Measurements from ENCODE around the gene HS3ST3A1. TPM values are rescaled to one million over a fixed set of nuclear protein-coding genes. Genes with fewer than 3 reads are reported as not detected.
A peak's percentile ranks its signal among the peaks of the same experiment; 100 is the strongest.
"Not testable (repeated sequence)": the region's sequence is repeated elsewhere in the genome, so short reads cannot be mapped to it uniquely, and the experiment has no call there.

The HS3ST3A1 gene
- polyA plus RNA-seq, 5 donors = 3.7 to 9.1 (median 5.3) TPM

DNA sequence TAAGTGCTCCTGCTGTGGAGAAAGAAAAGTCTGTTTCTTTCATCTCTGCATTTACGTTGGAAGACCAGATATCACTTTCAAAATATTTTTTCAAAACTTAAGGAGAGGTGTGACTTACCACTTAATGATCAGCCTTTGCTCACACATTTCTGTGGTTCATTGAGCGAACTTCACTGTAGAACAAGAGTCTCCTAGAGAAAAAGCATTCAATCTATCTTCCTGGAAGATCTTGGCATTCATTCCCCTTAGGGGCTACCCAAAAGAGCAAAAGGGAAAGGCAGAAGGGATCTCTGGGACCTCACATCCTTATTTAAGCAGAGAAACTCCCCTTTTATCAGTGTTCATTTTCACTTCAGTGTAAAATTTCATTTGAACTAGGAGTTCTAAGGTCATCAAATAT is 61.2 kb downstream of the HS3ST3A1 start:
- no peak for DNase-seq

DNA sequence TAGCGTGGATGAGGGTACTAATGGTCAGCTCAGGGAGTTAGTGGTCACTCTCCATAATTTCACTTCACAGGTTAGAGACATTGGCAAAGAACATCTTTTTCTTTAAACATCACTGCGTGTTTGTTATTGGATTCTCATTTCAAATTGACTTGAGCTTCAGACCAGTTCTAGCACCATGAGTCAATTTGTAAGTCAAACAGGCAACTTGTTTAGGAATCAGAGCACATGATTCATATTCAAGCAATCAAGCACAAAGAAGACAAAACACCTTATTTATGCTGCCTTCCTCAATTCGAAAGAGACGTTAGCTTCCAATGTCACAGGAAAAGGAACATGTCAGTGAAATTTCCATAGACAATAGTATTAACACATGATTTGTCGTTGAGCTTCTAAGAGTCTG is 62.3 kb downstream of the HS3ST3A1 start:
- DNase-seq = no peak

DNA sequence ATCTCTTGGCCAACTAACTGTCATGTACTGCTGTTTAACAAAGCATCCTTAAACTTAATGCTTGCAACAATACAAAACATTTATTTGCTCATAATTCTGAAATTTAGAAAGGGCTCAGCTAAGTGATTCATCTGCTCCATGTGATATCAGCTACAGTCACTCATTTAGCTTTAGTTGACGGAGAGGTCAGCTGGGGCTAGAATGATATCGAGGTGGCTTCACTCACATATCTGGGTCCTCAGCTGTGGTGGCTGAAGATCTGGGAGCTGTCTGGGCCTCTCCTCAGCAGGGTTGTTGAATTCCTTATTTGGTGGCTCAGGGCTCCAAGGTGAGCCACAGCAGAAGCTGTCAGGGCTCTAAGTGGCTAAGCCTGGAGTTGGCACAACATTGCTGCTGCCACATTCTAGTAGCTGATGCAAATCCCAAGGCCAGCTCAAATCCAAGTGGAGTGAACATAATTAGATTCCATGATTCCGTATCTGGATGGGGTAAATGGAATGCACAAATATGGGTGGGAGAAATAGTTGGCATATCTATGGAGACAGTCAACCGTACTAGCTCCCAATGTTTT is 62.8 kb downstream of the HS3ST3A1 start:
- DNase-seq = no peak

DNA sequence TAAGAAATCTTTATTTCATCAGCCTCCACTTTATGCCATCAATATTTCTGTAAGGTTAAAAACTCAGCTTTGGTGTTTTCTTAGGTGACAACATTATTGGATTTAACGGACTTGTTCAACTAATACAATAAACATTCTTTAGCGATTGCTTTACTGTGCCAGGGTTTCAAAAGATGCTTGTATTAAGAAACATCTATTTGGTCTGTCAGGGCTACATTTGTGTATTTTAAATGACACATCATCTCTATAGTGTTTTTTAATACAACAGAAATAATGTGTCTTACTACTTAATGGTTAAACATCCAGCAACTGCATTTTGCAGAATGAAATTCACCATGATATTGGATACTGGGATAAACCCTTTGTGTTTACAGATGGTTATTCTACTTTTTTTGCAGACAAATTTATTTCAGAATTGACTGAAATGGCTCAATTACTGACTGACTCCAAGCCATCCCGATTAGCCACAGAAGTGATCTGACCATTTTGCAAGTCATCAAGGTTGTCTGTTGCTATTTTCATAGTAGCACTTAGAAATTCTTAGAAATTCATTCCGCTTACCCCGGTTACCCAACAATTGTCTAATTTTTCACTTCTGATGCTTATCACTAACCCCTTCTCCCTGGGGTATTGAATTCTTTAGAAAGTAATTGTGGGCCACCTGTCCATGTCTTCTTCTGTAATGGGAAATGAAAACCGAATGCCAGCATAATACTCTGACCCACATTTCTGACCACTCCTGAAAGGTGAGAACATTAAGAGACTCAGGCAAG is 63.7 kb downstream of the HS3ST3A1 start:
- no peak for DNase-seq

DNA sequence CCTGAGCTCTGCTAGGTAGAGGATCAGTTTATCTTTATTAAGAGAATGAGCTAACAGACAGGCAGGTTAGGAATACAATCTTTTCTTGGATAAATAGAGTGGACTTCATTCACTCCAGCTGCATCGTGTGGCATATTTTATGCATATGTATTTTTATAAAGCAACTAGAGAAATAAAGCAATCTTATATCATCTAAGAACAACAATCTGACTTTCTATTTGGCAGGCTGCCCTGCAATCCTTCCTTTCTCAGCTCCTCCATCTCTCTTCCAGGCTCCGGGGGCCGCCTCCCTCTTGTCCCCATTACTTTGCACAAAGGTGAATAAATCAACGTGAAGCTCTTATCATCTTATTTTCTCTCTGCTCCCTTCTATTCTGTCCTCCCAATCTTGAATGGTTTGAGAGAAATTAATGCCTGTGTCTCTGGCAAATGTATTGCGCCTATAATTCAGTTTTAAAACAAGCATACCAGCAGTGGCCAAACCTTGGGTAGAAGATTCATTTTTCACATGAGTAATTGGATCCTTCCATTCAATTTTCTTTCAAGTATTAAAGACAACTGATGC is 64.5 kb downstream of the HS3ST3A1 start:
- no peak for DNase-seq

DNA sequence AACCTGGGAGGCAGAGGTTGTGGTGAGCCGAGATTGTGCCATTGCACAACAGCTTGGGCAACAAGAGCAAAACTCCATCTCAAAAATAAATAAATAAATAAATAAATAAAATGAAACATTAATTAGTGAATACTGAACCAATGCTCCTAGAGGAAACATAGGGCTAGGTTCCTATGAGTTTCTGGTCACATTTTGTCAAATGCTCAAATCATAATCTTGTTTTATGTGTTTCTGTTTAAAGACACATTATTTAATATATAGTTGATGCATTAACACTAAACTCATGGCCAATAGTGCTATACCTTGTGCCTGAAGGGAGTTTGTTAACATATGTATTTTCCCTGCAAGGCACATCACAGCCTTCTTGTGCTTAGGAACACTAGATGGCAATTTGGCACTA is 66.8 kb downstream of the HS3ST3A1 start:
- no peak for DNase-seq

DNA sequence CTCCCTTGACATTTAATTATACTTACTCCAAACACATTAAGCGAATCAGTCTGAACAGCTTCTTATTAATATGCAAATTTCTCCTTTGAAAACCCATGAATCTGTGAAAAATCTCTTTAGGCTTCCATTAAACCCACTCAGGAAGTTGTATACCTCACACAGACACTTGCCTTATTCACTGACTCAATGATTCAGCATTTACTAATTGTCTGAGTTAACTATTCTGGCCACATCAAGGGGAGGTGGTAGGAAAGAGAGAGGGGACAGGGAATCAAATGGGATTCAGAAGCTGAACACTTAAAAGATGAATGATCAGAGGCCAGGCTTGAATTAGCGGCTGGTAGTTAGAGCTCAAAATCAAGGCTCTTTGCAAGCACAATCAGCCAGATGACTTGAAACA is 70.0 kb downstream of the HS3ST3A1 start:
- DNase-seq = no peak

DNA sequence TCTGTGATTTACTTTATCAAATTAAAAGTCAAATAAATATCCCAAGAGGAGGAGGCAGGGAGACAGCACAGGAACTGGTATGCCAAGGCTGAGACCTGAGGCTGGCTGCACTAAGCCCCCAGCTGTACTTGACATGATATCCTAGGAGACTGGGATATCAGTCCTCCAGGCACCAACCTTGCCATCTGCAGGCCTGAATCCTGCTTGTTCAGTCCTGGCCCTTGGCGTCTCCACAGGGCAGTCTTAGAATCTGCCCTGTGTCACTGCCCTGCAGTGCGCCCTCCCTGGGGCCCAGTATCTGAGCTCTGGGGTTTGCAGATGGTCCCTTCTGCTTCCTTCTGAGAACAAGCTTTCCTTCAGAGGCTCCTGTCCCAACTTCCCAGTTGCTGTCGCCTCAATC is 75.9 kb downstream of the HS3ST3A1 start:
- no peak for DNase-seq

DNA sequence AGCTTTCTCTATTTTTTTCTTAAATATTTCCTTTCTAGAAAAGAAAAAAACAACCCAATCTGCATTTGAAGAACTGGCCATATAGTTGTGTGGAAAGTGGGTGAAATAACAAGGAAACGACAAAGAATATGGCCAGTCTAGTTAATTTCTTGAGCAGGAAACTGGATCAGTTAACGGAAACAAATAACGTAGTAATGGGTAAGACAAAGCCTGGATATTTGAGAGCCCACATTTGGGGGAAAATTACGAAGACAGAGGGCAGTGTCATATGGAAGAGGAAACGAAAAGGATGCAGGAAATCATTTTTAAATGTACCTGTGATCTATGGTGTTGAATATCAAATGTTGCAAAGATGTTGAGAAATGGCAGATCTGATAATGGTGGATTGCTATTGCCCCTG is 78.6 kb downstream of the HS3ST3A1 start:
- no peak for DNase-seq

DNA sequence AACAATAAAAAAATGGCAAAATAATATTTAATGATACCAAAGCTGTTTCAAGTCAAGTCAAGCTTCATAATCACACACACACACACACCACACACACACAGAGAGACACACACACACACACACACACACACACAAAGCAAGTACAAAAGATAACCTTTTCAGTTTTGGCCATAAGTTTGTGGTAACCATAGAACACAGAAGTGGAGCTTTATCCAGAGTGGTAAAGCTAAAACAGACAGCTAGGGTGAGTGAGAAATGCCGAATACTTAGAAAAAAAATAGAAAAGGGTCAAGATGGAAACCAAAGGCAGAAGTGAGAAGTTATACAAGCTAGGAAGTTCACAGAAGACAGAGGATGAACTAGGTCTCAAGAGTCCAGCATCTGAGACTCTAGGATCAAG is 79.0 kb downstream of the HS3ST3A1 start:
- no peak for DNase-seq

DNA sequence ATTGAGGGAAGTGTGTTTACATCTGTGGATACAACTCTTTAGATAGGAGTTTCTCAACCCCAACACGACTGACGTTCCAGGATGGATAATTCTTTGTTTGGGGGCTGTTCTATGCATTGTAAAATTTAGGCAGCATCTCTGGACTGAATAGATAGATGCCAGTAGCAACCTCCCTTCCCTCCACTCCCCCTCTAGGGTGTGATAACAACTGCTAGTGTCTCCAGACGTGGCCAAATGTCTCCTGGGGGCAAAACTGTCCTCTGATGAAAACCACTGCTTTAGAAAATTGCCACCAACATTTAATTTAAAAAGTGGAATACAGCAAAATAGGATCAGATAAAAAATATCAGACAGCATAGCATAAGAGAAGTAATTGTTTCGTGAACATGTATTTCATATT is 79.9 kb downstream of the HS3ST3A1 start:
- DNase-seq = no peak

DNA sequence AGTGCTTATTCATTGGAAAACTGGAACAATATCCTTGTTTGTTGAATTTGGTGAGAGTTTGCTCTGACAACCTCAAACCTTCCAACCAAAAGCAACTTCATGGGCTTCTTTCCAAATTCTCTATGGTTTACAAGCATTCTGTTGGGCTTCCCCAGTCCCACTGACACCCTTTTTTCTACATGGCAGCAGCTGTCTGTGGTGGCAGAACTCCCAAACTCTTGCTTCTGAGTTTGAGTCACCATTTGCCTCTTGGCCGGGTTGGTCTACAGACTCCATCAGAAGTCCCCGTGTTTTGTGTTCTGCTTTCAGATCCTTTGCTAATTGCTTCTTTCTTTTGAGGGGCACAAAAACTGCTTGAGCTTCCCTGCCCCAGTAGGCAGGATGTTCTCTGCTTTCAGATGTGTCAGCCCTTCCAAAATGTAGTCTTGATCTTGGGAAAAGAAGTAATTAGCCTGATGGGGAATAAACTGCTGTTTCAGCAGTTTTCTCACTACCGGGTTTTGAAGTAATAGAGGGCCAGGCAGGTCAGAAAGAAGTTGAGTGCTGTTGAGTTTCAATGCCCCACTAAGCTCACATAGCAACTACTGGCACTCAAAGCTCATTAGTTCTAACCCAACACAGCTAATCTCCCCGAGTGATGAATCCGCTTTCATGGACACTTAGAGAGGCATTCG is 80.7 kb downstream of the HS3ST3A1 start:
- DNase-seq = no peak

DNA sequence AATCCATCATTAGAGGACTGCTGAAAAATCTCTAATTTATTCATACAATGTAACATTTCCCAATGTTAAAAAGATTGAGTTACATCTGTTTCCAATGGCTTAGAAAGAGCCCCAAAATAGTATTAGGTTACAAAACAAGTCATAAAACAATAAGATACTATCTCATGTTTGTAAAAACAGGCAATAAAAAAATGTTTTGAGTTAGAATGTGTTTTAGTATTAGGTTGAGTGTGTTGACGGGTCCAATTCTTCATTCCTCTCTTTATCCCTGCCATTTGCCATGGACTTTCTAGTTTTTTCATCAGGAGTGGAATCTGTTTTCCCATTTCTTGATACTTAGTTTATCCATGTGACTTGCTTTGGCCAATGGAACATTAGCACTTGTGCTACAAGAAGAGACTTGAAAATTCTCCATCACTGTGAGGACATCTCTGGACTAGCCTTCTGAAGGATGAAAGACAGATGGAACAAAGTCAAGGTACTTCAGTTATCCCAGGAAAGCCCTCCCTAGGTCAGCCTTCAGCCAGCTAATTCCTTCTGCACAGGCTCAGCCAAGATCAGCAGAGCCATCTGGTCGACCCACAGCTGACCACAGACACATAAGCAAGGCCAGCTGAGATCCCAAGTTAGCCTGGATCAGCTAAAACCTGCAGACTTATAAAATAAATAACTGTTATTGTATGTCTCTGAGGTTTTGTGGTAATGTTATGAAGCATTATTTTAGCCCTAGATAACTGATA is 83.3 kb downstream of the HS3ST3A1 start:
- no peak for DNase-seq

DNA sequence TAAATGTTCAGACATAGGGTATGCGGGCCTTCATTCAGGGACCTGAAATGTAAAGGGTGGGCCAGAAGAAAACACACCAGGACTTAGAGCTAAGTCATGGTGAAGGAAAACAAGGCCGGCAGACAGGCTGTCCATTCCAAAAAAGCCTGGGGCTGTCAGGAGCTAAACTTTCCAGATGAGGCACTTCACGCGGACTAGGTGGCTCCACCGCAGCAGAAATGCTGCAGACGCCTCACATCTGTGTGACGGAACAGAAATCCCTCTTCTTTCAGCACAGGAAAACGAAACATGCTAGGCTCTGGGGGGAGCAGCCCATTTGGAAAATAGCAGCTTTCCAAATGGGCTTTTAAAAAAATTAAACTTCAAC is 88.7 kb downstream of the HS3ST3A1 start:
- no peak for DNase-seq

DNA sequence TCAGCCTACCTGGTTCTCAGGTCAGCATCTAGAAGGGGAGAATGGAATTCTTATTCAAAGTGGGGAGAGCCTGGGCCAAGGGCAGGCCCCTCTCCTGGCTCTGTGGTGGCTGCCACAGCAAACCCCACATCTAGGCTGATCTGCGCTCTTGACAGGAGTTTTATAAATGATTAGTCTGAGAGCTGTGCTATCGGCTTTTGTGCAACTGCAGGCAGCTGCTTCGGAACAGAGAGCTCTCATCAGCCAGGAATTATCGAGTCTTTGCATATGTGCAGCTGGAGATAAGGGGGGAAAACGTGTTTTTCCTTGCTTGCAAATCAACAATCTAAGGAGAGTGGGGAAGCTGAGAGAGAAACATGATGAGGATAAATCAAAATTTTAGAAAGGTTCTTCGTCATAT is 91.7 kb downstream of the HS3ST3A1 start:
- DNase-seq = peak; percentile 55 to 61

DNA sequence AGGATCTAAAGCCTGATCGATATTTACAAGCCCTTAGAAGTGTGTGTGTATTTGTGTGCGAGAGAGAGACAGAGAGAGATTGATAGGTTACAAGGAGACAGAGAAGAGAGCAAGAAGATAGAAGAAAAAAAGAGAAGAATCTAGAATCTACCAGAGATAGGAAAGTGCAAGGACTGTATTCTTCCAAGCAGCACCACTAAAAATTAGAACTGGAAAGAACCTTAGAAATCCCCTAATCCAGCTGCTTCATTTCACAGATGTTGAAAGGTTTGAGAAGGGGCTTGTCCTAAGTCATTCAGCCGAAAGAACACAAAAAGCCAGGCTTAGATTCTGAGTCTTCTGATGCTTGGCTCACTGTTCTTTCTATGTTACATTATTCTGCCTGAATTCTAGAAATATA is 92.2 kb downstream of the HS3ST3A1 start:
- peak; percentile 46 for DNase-seq

DNA sequence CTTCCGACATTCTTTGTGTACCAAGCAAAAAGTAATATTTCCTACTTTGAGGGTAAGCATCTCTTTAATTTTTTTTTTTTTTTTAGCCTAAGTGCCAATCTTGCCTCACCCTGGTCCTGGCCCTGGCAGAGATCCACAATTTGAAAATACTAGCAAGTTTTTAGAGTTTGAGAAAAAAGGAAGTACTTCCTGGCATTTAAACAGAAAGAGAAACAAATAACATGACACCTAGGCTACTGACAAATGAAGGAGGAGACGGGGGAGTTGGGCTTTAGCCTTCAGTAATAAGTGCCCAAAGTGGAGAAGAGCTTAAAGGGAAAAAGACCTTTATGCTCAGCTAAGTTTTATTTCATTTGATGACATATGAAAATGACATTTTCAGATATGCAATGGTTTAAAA is 92.8 kb downstream of the HS3ST3A1 start:
- no peak for DNase-seq

DNA sequence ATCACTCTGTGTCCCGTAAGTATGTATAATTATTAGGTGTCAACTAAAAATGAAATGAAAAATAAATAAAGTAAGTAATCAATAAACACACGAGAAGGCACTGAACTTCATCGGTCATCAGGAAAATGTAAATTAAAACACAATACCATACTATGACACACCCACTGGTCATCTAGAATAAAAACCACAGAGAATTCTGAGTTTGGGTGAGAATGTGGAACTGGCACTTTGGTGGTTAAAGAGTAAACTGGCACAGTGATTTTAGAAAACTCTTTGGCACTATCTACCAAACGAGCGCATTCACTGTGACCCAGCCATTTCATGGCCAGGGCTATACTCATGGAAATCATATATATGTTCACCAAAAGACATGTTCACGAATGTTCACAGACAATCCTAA is 98.2 kb downstream of the HS3ST3A1 start:
- DNase-seq = no peak

DNA sequence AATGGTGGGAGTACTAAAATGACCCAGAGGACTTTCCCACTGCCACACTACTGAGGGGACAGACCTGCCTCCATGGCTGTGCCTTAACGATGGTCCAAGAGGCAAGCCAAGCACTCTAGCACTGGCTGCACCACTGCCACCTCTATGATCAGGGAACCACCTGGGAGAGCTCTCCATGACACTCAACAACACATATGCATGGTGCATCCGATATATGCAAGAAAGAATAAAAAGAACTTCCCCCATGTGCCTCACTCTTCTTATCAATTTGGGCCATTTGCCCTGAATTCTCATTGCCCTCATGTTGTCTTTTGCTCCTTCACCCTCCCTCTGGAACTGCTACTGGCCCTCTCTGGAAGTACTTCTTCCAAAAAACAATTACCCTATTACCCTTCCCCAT is 99.5 kb downstream of the HS3ST3A1 start:
- no peak for DNase-seq

DNA sequence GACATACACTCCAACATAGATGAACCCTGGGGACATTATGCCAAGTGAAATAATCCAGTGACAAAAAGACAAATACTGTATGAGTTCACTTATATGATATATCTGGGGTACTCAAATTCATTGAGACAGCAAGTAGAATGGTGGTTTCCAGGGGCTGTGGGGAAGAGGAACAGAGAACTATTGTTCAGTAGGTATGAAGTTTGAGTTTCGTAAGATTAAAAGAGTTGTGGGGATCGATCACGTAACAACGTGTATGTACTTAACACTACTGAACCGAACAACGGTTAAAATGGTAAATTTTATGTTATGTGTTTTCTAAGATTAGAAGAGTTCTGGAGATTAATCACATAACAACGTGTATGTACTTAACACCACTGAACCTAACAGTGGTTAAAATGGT is 100.8 kb downstream of the HS3ST3A1 start:
- DNase-seq = no peak

DNA sequence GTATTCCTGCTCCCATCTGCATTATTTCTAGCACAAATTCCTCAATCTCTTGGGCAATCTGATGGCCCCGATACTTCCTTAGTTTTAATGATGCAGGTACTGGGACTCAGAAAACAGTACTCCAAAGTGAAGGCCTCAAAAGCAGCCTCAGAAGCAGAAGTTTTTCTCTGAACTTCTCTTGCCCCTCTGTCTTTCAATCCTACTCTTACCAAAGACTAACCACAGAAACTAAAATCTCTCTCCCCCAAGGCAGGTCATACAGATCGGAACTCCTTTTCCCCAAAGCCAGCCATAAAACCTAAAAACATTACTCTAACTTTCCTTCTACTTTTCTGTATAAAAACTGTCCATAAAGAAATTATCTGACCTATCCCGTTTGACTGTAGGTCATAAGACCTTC is 103.5 kb downstream of the HS3ST3A1 start:
- DNase-seq = no peak

DNA sequence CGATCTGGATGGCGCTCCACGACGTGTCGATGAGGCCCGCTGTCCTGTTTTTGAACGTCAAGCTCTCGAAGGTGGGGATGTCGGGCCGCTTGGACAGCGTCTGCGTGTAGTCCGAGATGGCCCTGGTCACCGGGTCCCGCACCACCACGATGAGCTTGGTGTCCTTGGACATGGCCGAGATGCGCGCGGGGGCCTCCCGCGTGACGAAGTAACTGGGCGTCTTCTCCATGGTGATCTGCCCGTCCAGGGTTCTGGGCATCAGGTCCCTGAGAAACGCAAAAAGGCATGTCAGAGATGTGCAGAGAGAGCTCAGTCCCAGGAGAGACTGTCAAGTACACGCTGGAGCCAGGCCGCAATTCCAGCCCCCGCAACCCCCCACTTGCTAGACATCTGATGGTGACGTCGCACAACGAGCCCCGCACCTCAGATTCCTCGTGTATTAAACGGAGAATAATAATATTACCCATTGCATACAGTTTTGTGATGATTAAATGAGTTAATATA is 105.1 kb downstream of the HS3ST3A1 start:
- DNase-seq = not testable (repeated sequence)
